PC-9 (cell line): ENCODE measurements around the gene TXNRD1. TPM values are rescaled to one million over a fixed set of nuclear protein-coding genes. Genes with fewer than 3 reads are reported as not detected.
A peak's percentile ranks its signal among the peaks of the same experiment; 100 is the strongest.

Source experiments
- BruUV-seq: library from RNA; stranded (reverse); fragments of 400-500 nt; replicated peaks from 2 replicates; lab custom pipeline; 2021; lab: Mats Ljungman, UMichigan
- CTCF ChIA-PET: fragments of 300-600 bp; sonication (Branson Sonifier 250); formaldehyde crosslinking; loops from one replicate; lab custom pipeline; 2022; ENCODE audit warnings: antibody characterized with exemption; lab: Charles Lee
- POLR2A ChIA-PET: fragments of 300-600 bp; sonication (Branson Sonifier 250); formaldehyde crosslinking; loops from one replicate; lab custom pipeline; 2022; ENCODE audit warnings: antibody characterized with exemption; ENCODE audit not compliant: unreplicated experiment; lab: Charles Lee
- DNase-seq, 2 experiments: peaks; one replicate each; pipeline versions ENCODE4 v3.0.0 to v3.0.0-alpha.2; 2015 to 2022; ENCODE audit warnings: mixed read lengths in 1 of 2
- H2AFZ ChIP-seq: fragments of 200-600 bp; sonication (generic); 2 replicates; pipeline ENCODE4 v1.8.1; 2017; ENCODE audit warnings: antibody characterized with exemption
- H3F3A ChIP-seq: fragments of 200-600 bp; sonication (generic); 2 replicates; pipeline ENCODE4 v1.8.1; 2017; ENCODE audit warnings: antibody characterized with exemption, mild to moderate bottlenecking, low read depth; ENCODE audit not compliant: insufficient read depth
- H3K27ac ChIP-seq: fragments of 200-600 bp; sonication (generic); 2 replicates; pipeline ENCODE4 v1.6.1; 2016; ENCODE audit warnings: mixed run types
- H3K27me3 ChIP-seq: fragments of 200-600 bp; sonication (generic); 2 replicates; pipeline ENCODE4 v1.6.1; 2016; ENCODE audit warnings: low read depth, mixed run types; ENCODE audit not compliant: insufficient read depth
- H3K36me3 ChIP-seq: fragments of 200-600 bp; sonication (generic); 2 replicates; pipeline ENCODE4 v1.6.1; 2016; ENCODE audit warnings: low read depth, mixed run types
- H3K4me1 ChIP-seq: fragments of 200-600 bp; sonication (generic); replicated peaks from 2 replicates; pipeline ENCODE4 v1.6.1; 2016; ENCODE audit warnings: mixed run types; ENCODE audit not compliant: insufficient read depth
- H3K4me2 ChIP-seq: fragments of 200-600 bp; sonication (generic); 2 replicates; pipeline ENCODE4 v1.6.1; 2017; ENCODE audit warnings: mixed run types
- H3K4me3 ChIP-seq: fragments of 200-600 bp; sonication (generic); 2 replicates; pipeline ENCODE4 v1.6.1; 2016; ENCODE audit warnings: mixed run types
- H3K79me2 ChIP-seq: fragments of 200-600 bp; sonication (generic); 2 replicates; pipeline ENCODE4 v1.6.1; 2017; ENCODE audit warnings: low read depth, mixed run types
- H3K9me2 ChIP-seq: fragments of 200-600 bp; sonication (generic); 2 replicates; pipeline ENCODE4 v1.8.1; 2017; ENCODE audit warnings: mild to moderate bottlenecking; ENCODE audit not compliant: insufficient read depth
- H3K9me3 ChIP-seq: fragments of 200-600 bp; sonication (generic); 2 replicates; pipeline ENCODE4 v1.8.1; 2016; ENCODE audit warnings: low read depth; ENCODE audit not compliant: insufficient read depth
- H4K20me1 ChIP-seq: fragments of 200-600 bp; sonication (generic); 2 replicates; pipeline ENCODE4 v1.8.1; 2017; ENCODE audit not compliant: insufficient read depth
- EZH2 ChIP-seq: fragments of 200-600 bp; sonication (generic); IDR thresholded peaks from 2 replicates; pipeline ENCODE4 v1.8.0; 2017; ENCODE audit warnings: antibody characterized with exemption, low read depth
- intact Hi-C: fragments of 100-400 bp; cut with micrococcal nuclease; formaldehyde crosslinking; loops from one replicate; pipeline ENCODE4 v1.10.0; 2022; ENCODE audit not compliant: unreplicated experiment
- total RNA-seq: library from RNA; stranded (reverse); gene quantifications from 2 replicates; pipeline ENCODE4 v1.2.3, GENCODE V29; 2021
- TF ChIP-seq, protein P1 (sequence below): fragments of 200-600 bp; sonication (generic); conservative IDR thresholded peaks from 2 replicates; pipeline ENCODE4 v1.6.1; 2017; ENCODE audit warnings: mixed run types, antibody characterized with exemption, mild to moderate bottlenecking, moderate library complexity

The TXNRD1 gene
- total RNA-seq, 1 experiment from 2014 or later, result 1,250 TPM

DNA sequence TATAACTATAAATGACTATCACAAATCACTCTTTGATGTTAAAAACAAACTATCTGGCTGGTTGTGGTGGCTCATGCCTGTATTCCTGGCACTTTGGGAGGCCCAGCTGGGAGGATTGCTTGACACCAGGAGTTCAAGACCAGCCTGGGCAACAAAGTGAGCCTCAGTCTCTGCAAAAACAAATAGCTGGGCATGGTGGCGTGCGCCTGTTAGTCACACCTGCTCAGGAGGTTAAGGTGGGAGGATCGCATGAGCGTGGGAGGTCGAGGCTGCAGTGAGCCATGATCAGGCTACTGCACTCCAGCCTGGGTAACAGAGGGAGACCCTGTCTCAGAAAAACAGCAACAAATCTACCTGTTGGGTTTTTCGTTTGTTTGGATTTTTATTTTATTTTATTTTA lies 5.4 kb downstream of the TXNRD1 start:
- no peak for TF ChIP-seq EZH2
- TF ChIP-seq, protein P1, sequence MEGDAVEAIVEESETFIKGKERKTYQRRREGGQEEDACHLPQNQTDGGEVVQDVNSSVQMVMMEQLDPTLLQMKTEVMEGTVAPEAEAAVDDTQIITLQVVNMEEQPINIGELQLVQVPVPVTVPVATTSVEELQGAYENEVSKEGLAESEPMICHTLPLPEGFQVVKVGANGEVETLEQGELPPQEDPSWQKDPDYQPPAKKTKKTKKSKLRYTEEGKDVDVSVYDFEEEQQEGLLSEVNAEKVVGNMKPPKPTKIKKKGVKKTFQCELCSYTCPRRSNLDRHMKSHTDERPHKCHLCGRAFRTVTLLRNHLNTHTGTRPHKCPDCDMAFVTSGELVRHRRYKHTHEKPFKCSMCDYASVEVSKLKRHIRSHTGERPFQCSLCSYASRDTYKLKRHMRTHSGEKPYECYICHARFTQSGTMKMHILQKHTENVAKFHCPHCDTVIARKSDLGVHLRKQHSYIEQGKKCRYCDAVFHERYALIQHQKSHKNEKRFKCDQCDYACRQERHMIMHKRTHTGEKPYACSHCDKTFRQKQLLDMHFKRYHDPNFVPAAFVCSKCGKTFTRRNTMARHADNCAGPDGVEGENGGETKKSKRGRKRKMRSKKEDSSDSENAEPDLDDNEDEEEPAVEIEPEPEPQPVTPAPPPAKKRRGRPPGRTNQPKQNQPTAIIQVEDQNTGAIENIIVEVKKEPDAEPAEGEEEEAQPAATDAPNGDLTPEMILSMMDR, result no peak
- H3K4me1 ChIP-seq, result peaks cover 73% of the 10 kb centered on the region

DNA sequence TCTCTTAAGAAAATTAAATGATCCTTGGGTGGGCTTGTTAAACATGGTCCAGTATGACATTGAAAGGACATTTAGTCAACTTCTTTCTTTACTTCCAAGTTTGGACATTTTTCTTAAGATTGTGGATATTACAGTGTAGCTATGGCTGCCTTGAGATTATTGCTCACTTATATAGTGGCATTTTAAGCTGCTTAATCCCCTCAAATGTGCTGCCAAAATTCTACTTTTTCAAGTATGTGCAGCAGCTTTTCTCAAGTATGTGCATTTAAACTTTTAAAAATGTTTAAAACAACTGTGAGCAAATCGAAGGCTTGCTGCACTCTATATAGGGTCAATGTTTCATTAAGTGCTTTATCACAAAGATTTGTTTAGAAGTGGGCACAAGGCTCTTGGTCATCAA lies 7.4 kb downstream of the TXNRD1 start:
- no peak overlapping the region for H2AFZ ChIP-seq
- H3K79me2 ChIP-seq, result peaks cover 37% of the 10 kb centered on the region
- H3K4me3 ChIP-seq, result no peak overlapping the region
- DNase-seq, result no peak
- peaks cover 4% of the 10 kb centered on the region; the same call in 1 of the 2 replicates for H3K9me3 ChIP-seq
- no peaks in the 10 kb centered on the region for H3K27me3 ChIP-seq
- BruUV-seq, result no TSS peak
- H3K36me3 ChIP-seq, result no peaks in the 10 kb centered on the region
- H3K4me2 ChIP-seq, result no peak overlapping the region
- H4K20me1 ChIP-seq, result no peaks in the 10 kb centered on the region
- peaks cover 45% of the 10 kb centered on the region for H3F3A ChIP-seq
- no peaks in the 10 kb centered on the region for H3K9me2 ChIP-seq
- intact Hi-C loops, result loop anchor here (5.0 kb wide), 1 partner anchor 34 kb away; no protein-coding TSS in a partner anchor
- no peak overlapping the region for H3K27ac ChIP-seq
- TF ChIP-seq, protein P1, result no peak
- TF ChIP-seq EZH2, result no peak
- ChIA-PET POLR2A (interaction anchor here (0.6 kb wide), 1 partner anchor 44 kb away, joined by 9 read pairs; no protein-coding TSS in a partner anchor), CTCF (no interaction called here)
- H3K4me1 ChIP-seq, result peaks cover 56% of the 10 kb centered on the region

More for the DNA sequence above, 5.4 kb downstream of the TXNRD1 start:
- H3K36me3 ChIP-seq, result no peaks in the 10 kb centered on the region
- H3K27me3 ChIP-seq, result no peaks in the 10 kb centered on the region
- H3K9me2 ChIP-seq, result no peaks in the 10 kb centered on the region
- peaks cover 4% of the 10 kb centered on the region; the same call in 1 of the 2 replicates for H3K9me3 ChIP-seq
- POLR2A ChIA-PET, result interaction anchor here (0.6 kb wide), 1 partner anchor 66 kb away, joined by 5 read pairs; no protein-coding TSS in a partner anchor
- peaks cover 57% of the 10 kb centered on the region for H3K79me2 ChIP-seq
- no TSS peak for BruUV-seq
- no peaks in the 10 kb centered on the region for H4K20me1 ChIP-seq
- DNase-seq, result no peak
- CTCF ChIA-PET, result no interaction called here
- H3K4me2 ChIP-seq, result peak overlapping the region; percentile 54
- H2AFZ ChIP-seq, result no peak overlapping the region
- peaks cover 65% of the 10 kb centered on the region for H3F3A ChIP-seq
- peak overlapping the region; percentile 6; the same call in 1 of the 2 replicates for H3K4me3 ChIP-seq
- peak overlapping the region; percentile 99 for H3K27ac ChIP-seq
- intact Hi-C loops, result loop anchor here (5.0 kb wide), 1 partner anchor 36 kb away; no protein-coding TSS in a partner anchor

DNA sequence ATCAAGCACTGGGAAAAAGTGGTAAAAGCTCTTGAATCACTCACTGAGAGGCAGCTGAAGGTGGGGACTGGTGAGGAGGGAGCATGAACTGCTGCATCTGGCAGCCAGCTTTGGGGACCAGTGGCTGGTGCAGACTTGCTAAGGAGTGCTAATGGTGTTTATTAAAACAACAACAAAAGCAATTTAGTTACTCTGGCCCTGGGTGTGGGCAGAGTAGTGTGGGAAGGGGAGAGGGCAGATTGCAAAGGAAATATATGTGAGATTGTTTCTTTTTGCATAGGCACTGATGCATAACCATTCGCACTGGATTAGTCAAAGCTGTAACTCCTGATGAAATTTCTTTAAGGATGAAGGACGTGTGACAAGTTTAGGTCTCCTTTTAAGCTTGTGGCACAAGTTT lies 8.1 kb downstream of the TXNRD1 start:
- no peak overlapping the region for H2AFZ ChIP-seq
- no peak overlapping the region; the same call in 1 of the 2 replicates for H3K27ac ChIP-seq
- H3K4me3 ChIP-seq, result no peak overlapping the region
- no peaks in the 10 kb centered on the region for H3K36me3 ChIP-seq
- TF ChIP-seq EZH2, result no peak
- TF ChIP-seq, protein P1, result no peak
- H4K20me1 ChIP-seq, result no peaks in the 10 kb centered on the region
- H3K27me3 ChIP-seq, result no peaks in the 10 kb centered on the region
- peaks cover 4% of the 10 kb centered on the region; the same call in 1 of the 2 replicates for H3K9me3 ChIP-seq
- H3K9me2 ChIP-seq, result no peaks in the 10 kb centered on the region
- peaks cover 29% of the 10 kb centered on the region for H3K79me2 ChIP-seq
- H3K4me2 ChIP-seq, result peak overlapping the region; percentile 20; the same call in 1 of the 2 replicates
- no peak for DNase-seq
- H3K4me1 ChIP-seq, result peaks cover 48% of the 10 kb centered on the region
- intact Hi-C loops, result loop anchor here (5.0 kb wide), 1 partner anchor 34 kb away; no protein-coding TSS in a partner anchor
- POLR2A ChIA-PET, result interaction anchor here (0.5 to 0.6 kb wide), 4 partner anchors 45 to 565 kb away, joined by 3 to 8 read pairs (median 4); no protein-coding TSS in a partner anchor
- CTCF ChIA-PET, result no interaction called here
- peaks cover 38% of the 10 kb centered on the region for H3F3A ChIP-seq
- no TSS peak for BruUV-seq
